MM.1S (cell line): ENCODE data around the gene SH3GL2.

Experiments
- DNase-seq: peaks from one replicate; pipeline ENCODE4 v3.0.0-alpha.2; 2015
- H2AFZ ChIP-seq: fragments of 300-600 bp; sonication (generic); 2 replicates; pipeline ENCODE4 v1.6.0; 2016; ENCODE audit warnings: antibody characterized with exemption, low read length
- H3F3A ChIP-seq: fragments of 300-600 bp; sonication (generic); 2 replicates; pipeline ENCODE4 v1.6.1; 2016; ENCODE audit warnings: mild to moderate bottlenecking, antibody characterized with exemption, low read length, moderate library complexity, mixed read lengths; ENCODE audit not compliant: insufficient read depth
- H3K27ac ChIP-seq: fragments of 300-600 bp; sonication (generic); 2 replicates; pipeline ENCODE4 v1.5.1; 2016; ENCODE audit warnings: mild to moderate bottlenecking, low read length
- H3K27me3 ChIP-seq: fragments of 300-600 bp; sonication (generic); replicated peaks from 2 replicates; pipeline ENCODE4 v1.6.0; 2016; ENCODE audit warnings: low read length; ENCODE audit not compliant: insufficient read depth
- H3K36me3 ChIP-seq: fragments of 300-600 bp; sonication (generic); replicated peaks from 2 replicates; pipeline ENCODE4 v1.6.1; 2016; ENCODE audit warnings: mild to moderate bottlenecking, low read length, mixed read lengths; ENCODE audit not compliant: insufficient read depth
- H3K4me1 ChIP-seq: fragments of 300-600 bp; sonication (generic); 2 replicates; pipeline ENCODE4 v1.6.1; 2016; ENCODE audit warnings: low read length, mixed read lengths
- H3K4me2 ChIP-seq: fragments of 300-600 bp; sonication (generic); 2 replicates; pipeline ENCODE4 v1.6.0; 2016; ENCODE audit warnings: low read depth, low read length
- H3K4me3 ChIP-seq: fragments of 300-600 bp; sonication (generic); 2 replicates; pipeline ENCODE4 v1.5.1; 2016; ENCODE audit warnings: low read length, mixed read lengths
- H3K79me2 ChIP-seq: fragments of 300-600 bp; sonication (generic); 2 replicates; pipeline ENCODE4 v1.6.1; 2016; ENCODE audit warnings: mixed run types, low read length, mixed read lengths
- H3K9ac ChIP-seq: fragments of 300-600 bp; sonication (generic); 2 replicates; pipeline ENCODE4 v1.6.1; 2016; ENCODE audit warnings: low read length, mixed read lengths
- H3K9me2 ChIP-seq: fragments of 300-600 bp; sonication (generic); replicated peaks from 2 replicates; pipeline ENCODE4 v1.6.1; 2016; ENCODE audit warnings: mild to moderate bottlenecking, low read length, mixed read lengths; ENCODE audit not compliant: insufficient read depth
- H3K9me3 ChIP-seq: fragments of 300-600 bp; sonication (generic); replicated peaks from 2 replicates; pipeline ENCODE4 v1.6.1; 2016; ENCODE audit warnings: mild to moderate bottlenecking, low read length, mixed read lengths; ENCODE audit not compliant: insufficient read depth
- H4K20me1 ChIP-seq: fragments of 300-600 bp; sonication (generic); 2 replicates; pipeline ENCODE4 v1.6.1; 2016; ENCODE audit warnings: mild to moderate bottlenecking, low read length, moderate library complexity, mixed read lengths; ENCODE audit not compliant: insufficient read depth
- EZH2 ChIP-seq: fragments of 300-600 bp; sonication (generic); optimal IDR thresholded peaks from 2 replicates; pipeline ENCODE3; 2017; ENCODE audit warnings: low read depth, mild to moderate bottlenecking, antibody characterized with exemption, low read length, mixed read lengths
- EZH2phosphoT487 ChIP-seq: fragments of 300-600 bp; sonication (generic); IDR thresholded peaks from 2 replicates; pipeline ENCODE4 v1.6.1; 2018; ENCODE audit warnings: antibody characterized with exemption, low read length
- TF ChIP-seq, protein P1 (sequence below): fragments of 300-600 bp; sonication (generic); IDR thresholded peaks from 2 replicates; pipeline ENCODE4 v1.5.1; 2016; ENCODE audit warnings: antibody characterized with exemption, low read length, mixed read lengths

The SH3GL2 gene

GRCh38 chr9:17731308-17731707 is 152.4 kb downstream of the SH3GL2 start:
- H3K9me2 ChIP-seq, result no peaks in the 10 kb centered on the region
- no peak overlapping the region for H3K4me2 ChIP-seq
- H3K9ac ChIP-seq, result no peak overlapping the region
- H4K20me1 ChIP-seq, result no peaks in the 10 kb centered on the region
- no peaks in the 10 kb centered on the region for H3K36me3 ChIP-seq
- no peak overlapping the region for H3K4me3 ChIP-seq
- H3K9me3 ChIP-seq, result no peaks in the 10 kb centered on the region
- DNase-seq, result no peak
- H2AFZ ChIP-seq, result no peak overlapping the region
- no peaks in the 10 kb centered on the region for H3K27me3 ChIP-seq
- H3K4me1 ChIP-seq, result no peaks in the 10 kb centered on the region
- H3K27ac ChIP-seq, result no peak overlapping the region
- TF ChIP-seq EZH2 (no peak), EZH2phosphoT487 (no peak)
- TF ChIP-seq, protein P1, sequence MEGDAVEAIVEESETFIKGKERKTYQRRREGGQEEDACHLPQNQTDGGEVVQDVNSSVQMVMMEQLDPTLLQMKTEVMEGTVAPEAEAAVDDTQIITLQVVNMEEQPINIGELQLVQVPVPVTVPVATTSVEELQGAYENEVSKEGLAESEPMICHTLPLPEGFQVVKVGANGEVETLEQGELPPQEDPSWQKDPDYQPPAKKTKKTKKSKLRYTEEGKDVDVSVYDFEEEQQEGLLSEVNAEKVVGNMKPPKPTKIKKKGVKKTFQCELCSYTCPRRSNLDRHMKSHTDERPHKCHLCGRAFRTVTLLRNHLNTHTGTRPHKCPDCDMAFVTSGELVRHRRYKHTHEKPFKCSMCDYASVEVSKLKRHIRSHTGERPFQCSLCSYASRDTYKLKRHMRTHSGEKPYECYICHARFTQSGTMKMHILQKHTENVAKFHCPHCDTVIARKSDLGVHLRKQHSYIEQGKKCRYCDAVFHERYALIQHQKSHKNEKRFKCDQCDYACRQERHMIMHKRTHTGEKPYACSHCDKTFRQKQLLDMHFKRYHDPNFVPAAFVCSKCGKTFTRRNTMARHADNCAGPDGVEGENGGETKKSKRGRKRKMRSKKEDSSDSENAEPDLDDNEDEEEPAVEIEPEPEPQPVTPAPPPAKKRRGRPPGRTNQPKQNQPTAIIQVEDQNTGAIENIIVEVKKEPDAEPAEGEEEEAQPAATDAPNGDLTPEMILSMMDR, result no peak
- no peaks in the 10 kb centered on the region for H3K79me2 ChIP-seq
- no peaks in the 10 kb centered on the region for H3F3A ChIP-seq

DNA sequence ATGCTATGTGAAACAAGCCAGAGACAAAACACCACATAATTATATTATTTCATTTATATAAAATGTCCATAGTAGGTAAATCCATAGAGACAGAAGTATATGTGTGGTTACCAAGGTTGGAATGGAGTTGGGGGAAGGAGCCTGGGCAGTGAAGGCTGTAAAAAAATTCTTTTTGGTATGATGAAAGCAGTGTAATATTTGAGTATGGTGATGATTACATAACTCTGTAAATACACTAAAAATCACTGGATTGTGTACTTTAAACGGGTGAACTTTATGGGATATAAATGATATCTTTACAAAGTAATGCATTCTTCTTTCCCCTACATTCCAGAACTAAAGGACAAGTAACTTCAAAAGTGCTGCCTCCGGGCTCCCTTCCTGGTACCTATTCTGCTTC is 155.8 kb downstream of the SH3GL2 start:
- DNase-seq, result no peak
- Histone ChIP-seq H2AFZ (no peak overlapping the region), H3K4me2 (no peak overlapping the region), H3K9me3 (no peaks in the 10 kb centered on the region), H3K9me2 (no peaks in the 10 kb centered on the region), H3K4me3 (no peak overlapping the region), H3K36me3 (no peaks in the 10 kb centered on the region), H3K27me3 (no peaks in the 10 kb centered on the region), H3K4me1 (no peaks in the 10 kb centered on the region), H3K27ac (no peak overlapping the region), H3K9ac (no peak overlapping the region), H3F3A (no peaks in the 10 kb centered on the region), H4K20me1 (no peaks in the 10 kb centered on the region), H3K79me2 (no peaks in the 10 kb centered on the region)
- TF ChIP-seq EZH2phosphoT487 (no peak), EZH2 (no peak)
- TF ChIP-seq, protein P1, result no peak

DNA sequence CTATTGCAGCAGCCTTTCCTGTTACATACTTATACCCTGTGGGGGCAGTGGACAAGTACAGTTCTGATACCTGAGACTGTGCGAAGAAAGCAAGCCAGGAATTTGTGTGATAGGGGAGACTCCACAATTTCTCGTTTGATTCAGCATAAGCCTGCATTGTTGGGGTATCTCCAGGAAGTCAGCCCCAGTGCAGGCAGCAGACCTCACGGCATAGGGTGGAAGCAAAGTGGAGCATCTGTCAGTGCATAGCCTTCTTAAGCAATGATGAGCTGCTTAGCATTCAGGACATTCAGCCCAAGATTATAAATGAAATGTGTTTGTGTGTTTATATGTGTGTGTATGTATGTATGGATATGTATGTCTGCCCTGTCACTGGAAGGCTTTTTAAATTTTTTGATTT is 157.0 kb downstream of the SH3GL2 start:
- H3K9me3 ChIP-seq, result no peaks in the 10 kb centered on the region
- H3K4me3 ChIP-seq, result no peak overlapping the region
- H3K9ac ChIP-seq, result no peak overlapping the region
- H3F3A ChIP-seq, result no peaks in the 10 kb centered on the region
- H3K79me2 ChIP-seq, result no peaks in the 10 kb centered on the region
- no peaks in the 10 kb centered on the region for H3K36me3 ChIP-seq
- DNase-seq, result no peak
- TF ChIP-seq EZH2 (no peak), EZH2phosphoT487 (no peak)
- TF ChIP-seq, protein P1, result no peak
- no peak overlapping the region for H3K27ac ChIP-seq
- no peaks in the 10 kb centered on the region for H4K20me1 ChIP-seq
- H3K27me3 ChIP-seq, result no peaks in the 10 kb centered on the region
- no peak overlapping the region for H2AFZ ChIP-seq
- no peaks in the 10 kb centered on the region for H3K9me2 ChIP-seq
- H3K4me1 ChIP-seq, result no peaks in the 10 kb centered on the region
- H3K4me2 ChIP-seq, result no peak overlapping the region
